Skeletal muscle tissue (tissue), 4 donors: ENCODE results near the gene IPO9. TPM values are rescaled to one million over a fixed set of nuclear protein-coding genes. Genes with fewer than 3 reads are reported as not detected.

Experiments used
- H3K27ac ChIP-seq: one replicate; pipeline ENCODE4 v1.7.0; 2013; ENCODE audit warnings: mild to moderate bottlenecking, low read depth, low read length, inconsistent platforms
- H3K27me3 ChIP-seq, 3 donors: one replicate each; pipeline ENCODE4 v1.7.0; 2013; ENCODE audit warnings: low read length in 3 of 3; ENCODE audit not compliant: control insufficient read depth in 3 of 3, insufficient read depth in 3 of 3
- H3K36me3 ChIP-seq, 3 donors: one replicate each; pipeline ENCODE4 v1.7.0; 2013; ENCODE audit warnings: low read length in 3 of 3; ENCODE audit not compliant: control insufficient read depth in 3 of 3, insufficient read depth in 3 of 3
- H3K4me1 ChIP-seq, 3 donors: one replicate each; pipeline ENCODE4 v1.7.0; 2013; ENCODE audit warnings: low read length in 3 of 3, mild to moderate bottlenecking in 3 of 3; ENCODE audit not compliant: control insufficient read depth in 3 of 3, insufficient read depth in 3 of 3
- H3K4me3 ChIP-seq, 3 donors: one replicate each; pipeline ENCODE4 v1.7.0; 2013; ENCODE audit warnings: low read length in 3 of 3
- H3K9ac ChIP-seq, 3 donors: one replicate each; pipeline ENCODE4 v1.7.0; 2013; ENCODE audit warnings: low read length in 3 of 3, mild to moderate bottlenecking in 3 of 3, moderate library complexity in 2 of 3, low read depth in 1 of 3
- H3K9me3 ChIP-seq, 3 donors: one replicate each; pipeline ENCODE4 v1.7.0; 2013; ENCODE audit warnings: low read length in 3 of 3; ENCODE audit not compliant: control insufficient read depth in 3 of 3
- total RNA-seq: library from RNA; depleted of rRNA; stranded (reverse); fragments of >200 nt; gene quantifications from one replicate; pipeline ENCODE4 v1.2.3, GENCODE V29; 2014
- donor health status: Osteomylitis.

The IPO9 gene
- total RNA-seq, 1 donor from 2014 or later, result 19.3 TPM

GRCh38 chr1:201906336-201906735 lies 77.4 kb downstream of the IPO9 start:
- H3K9ac ChIP-seq, result peak overlapping the region in 1 of 3 donors; percentile 46
- no peaks in the 10 kb centered on the region for H3K27me3 ChIP-seq
- peaks cover 59 to 79% (median 68%) of the 10 kb centered on the region in 3 donors for H3K4me1 ChIP-seq

GRCh38 chr1:201907621-201908020 lies 78.7 kb downstream of the IPO9 start:
- H3K4me3 ChIP-seq, result no peak overlapping the region
- H3K36me3 ChIP-seq, result peaks cover 0 to 5% (median 0%) of the 10 kb centered on the region in 3 donors
- H3K27ac ChIP-seq, result peak overlapping the region; percentile 81
- peak overlapping the region in 1 of 3 donors; percentile 25 for H3K9ac ChIP-seq
- H3K9me3 ChIP-seq, result no peaks in the 10 kb centered on the region
- H3K4me1 ChIP-seq, result peaks cover 59 to 82% (median 71%) of the 10 kb centered on the region in 3 donors
- no peaks in the 10 kb centered on the region for H3K27me3 ChIP-seq

More at GRCh38 chr1:201906336-201906735, 77.4 kb downstream of the IPO9 start:
- H3K4me3 ChIP-seq, result no peak overlapping the region
- H3K9me3 ChIP-seq, result no peaks in the 10 kb centered on the region
- H3K36me3 ChIP-seq, result no peaks in the 10 kb centered on the region
- H3K27ac ChIP-seq, result peak overlapping the region; percentile 81

- no peaks in the 10 kb centered on the region for H3K27me3 ChIP-seq
- peak overlapping the region in 1 of 3 donors; percentile 16 for H3K9ac ChIP-seq
- H3K4me1 ChIP-seq, result peaks cover 47 to 77% (median 51%) of the 10 kb centered on the region in 3 donors
- H3K36me3 ChIP-seq, result peaks cover 0 to 5% (median 0%) of the 10 kb centered on the region in 3 donors
- H3K27ac ChIP-seq, result peak overlapping the region; percentile 45
- no peaks in the 10 kb centered on the region for H3K9me3 ChIP-seq
- H3K4me3 ChIP-seq, result no peak overlapping the region
Measured at GRCh38 chr1:201911826-201912571, 83.0 kb downstream of the IPO9 start.

- Histone ChIP-seq H3K27me3 (no peaks in the 10 kb centered on the region), H3K27ac (peak overlapping the region; percentile 45), H3K9ac (no peak overlapping the region), H3K36me3 (peaks cover 0 to 5% (median 0%) of the 10 kb centered on the region in 3 donors), H3K9me3 (no peaks in the 10 kb centered on the region), H3K4me3 (no peak overlapping the region), H3K4me1 (peaks cover 50 to 77% (median 51%) of the 10 kb centered on the region in 3 donors)
Measured at GRCh38 chr1:201912832-201913231, 83.9 kb downstream of the IPO9 start.

- Histone ChIP-seq H3K4me1 (peaks cover 42 to 80% (median 46%) of the 10 kb centered on the region in 3 donors), H3K27ac (peak overlapping the region; percentile 25), H3K4me3 (no peak overlapping the region), H3K9me3 (no peaks in the 10 kb centered on the region), H3K9ac (no peak overlapping the region), H3K36me3 (peaks cover 0 to 5% (median 0%) of the 10 kb centered on the region in 3 donors), H3K27me3 (no peaks in the 10 kb centered on the region)
Measured at GRCh38 chr1:201914456-201915235, 85.7 kb downstream of the IPO9 start.

- H3K9ac ChIP-seq, result peak overlapping the region in 2 of 3 donors; percentile 6 to 54
- H3K4me3 ChIP-seq, result peak overlapping the region in 2 of 3 donors; percentile 13 to 35
- no peaks in the 10 kb centered on the region for H3K27me3 ChIP-seq
- peak overlapping the region; percentile 63 for H3K27ac ChIP-seq
- H3K36me3 ChIP-seq, result peaks cover 0 to 4% (median 0%) of the 10 kb centered on the region in 3 donors
- no peaks in the 10 kb centered on the region for H3K9me3 ChIP-seq
- peaks cover 39 to 75% (median 40%) of the 10 kb centered on the region in 3 donors for H3K4me1 ChIP-seq
Measured at GRCh38 chr1:201916649-201917249, 87.8 kb downstream of the IPO9 start.

- peak overlapping the region in 2 of 3 donors; percentile 13 to 35 for H3K4me3 ChIP-seq
- H3K9ac ChIP-seq, result peak overlapping the region in 2 of 3 donors; percentile 6 to 65
- H3K4me1 ChIP-seq, result peaks cover 39 to 68% (median 40%) of the 10 kb centered on the region in 3 donors
- H3K9me3 ChIP-seq, result no peaks in the 10 kb centered on the region
- H3K36me3 ChIP-seq, result peaks cover 0 to 2% (median 0%) of the 10 kb centered on the region in 3 donors
- H3K27ac ChIP-seq, result peak overlapping the region; percentile 63
- H3K27me3 ChIP-seq, result no peaks in the 10 kb centered on the region
Measured at GRCh38 chr1:201917362-201918033, 88.5 kb downstream of the IPO9 start.

GRCh38 chr1:201918343-201918742 lies 89.4 kb downstream of the IPO9 start:
- Histone ChIP-seq H3K27me3 (no peaks in the 10 kb centered on the region), H3K27ac (peak overlapping the region; percentile 63), H3K9ac (peak overlapping the region in 1 of 3 donors; percentile 65), H3K4me1 (peaks cover 38 to 64% (median 44%) of the 10 kb centered on the region in 3 donors), H3K4me3 (no peak overlapping the region), H3K36me3 (peaks cover 0 to 2% (median 0%) of the 10 kb centered on the region in 3 donors), H3K9me3 (no peaks in the 10 kb centered on the region)

- peak overlapping the region; percentile 33 for H3K27ac ChIP-seq
- H3K36me3 ChIP-seq, result peaks cover 0 to 2% (median 0%) of the 10 kb centered on the region in 3 donors
- H3K4me3 ChIP-seq, result no peak overlapping the region
Measured at GRCh38 chr1:201921952-201922558, 93.1 kb downstream of the IPO9 start.

More at GRCh38 chr1:201921952-201922558, 93.1 kb downstream of the IPO9 start:
- Histone ChIP-seq H3K9ac (no peak overlapping the region), H3K4me1 (peaks cover 25 to 45% (median 31%) of the 10 kb centered on the region in 3 donors), H3K27me3 (no peaks in the 10 kb centered on the region), H3K9me3 (no peaks in the 10 kb centered on the region)
